Erythroblast (primary cell): ENCODE results near the gene C9orf50.

ENCODE experiments used
- GATA1 ChIP-seq: IDR thresholded peaks from 2 replicates; pipeline ENCODE4 v1.6.1; 2011; ENCODE audit warnings: low read depth, mild to moderate bottlenecking, control low read depth, low read length, moderate library complexity
- POLR2A ChIP-seq: IDR thresholded peaks from 2 replicates; pipeline ENCODE4 v1.6.1; 2011; ENCODE audit warnings: mild to moderate bottlenecking, low read length

DNA sequence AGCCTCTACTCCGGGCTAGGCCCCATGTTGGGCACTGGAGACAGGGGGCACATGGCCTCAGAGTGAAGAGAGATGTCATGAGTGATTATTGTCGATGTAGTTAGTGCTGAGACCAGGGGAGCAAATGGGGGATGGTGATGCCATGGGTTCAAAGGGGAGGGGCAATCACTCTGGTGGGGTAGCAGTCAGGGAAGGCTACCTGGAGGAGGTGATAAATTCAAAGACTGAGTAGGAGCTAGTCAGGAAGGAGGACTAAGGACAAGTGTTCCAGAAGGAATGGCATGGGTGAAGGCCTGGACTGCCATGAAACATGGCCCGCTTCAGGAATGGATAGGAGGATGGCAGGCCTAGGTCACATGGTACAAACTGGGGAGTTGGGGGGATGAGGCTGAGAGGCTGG, 41.6 kb downstream of the C9orf50 start:
- TF ChIP-seq POLR2A (no peak), GATA1 (no peak)
